CD14-positive monocyte (primary cell): Measurements from ENCODE around the gene TBC1D22A. TPM values are rescaled to one million over a fixed set of nuclear protein-coding genes. Genes with fewer than 3 reads are reported as not detected.
A peak's percentile ranks its signal among the peaks of the same experiment; 100 is the strongest.

Source experiments
- DNase-seq, 3 donors: peaks; one replicate each; pipeline ENCODE4 v3.0.0-alpha.2; 2011 to 2022
- H2AFZ ChIP-seq: 2 replicates; pipeline ENCODE4 v1.6.0; 2012; ENCODE audit warnings: mild to moderate bottlenecking, low read depth, low read length, inconsistent platforms; ENCODE audit not compliant: insufficient read depth, poor library complexity, severe bottlenecking
- H3K27ac ChIP-seq, 2 donors: 1 replicate in 1 of 2; 2 replicates in 1 of 2; pipeline ENCODE4 v1.5.1; 2012 to 2013; ENCODE audit warnings: low read length in 2 of 2, control low read depth in 1 of 2, inconsistent platforms in 1 of 2, low read depth in 1 of 2, mild to moderate bottlenecking in 1 of 2
- H3K27me3 ChIP-seq, 2 donors: one replicate each; pipeline versions ENCODE4 v1.6.0 to v1.6.1; 2011 to 2013; ENCODE audit warnings: low read length in 2 of 2; ENCODE audit not compliant: control insufficient read depth in 2 of 2, insufficient read depth in 2 of 2
- H3K36me3 ChIP-seq, 2 donors: replicated peaks in 1 of 2; 1 replicate in 1 of 2; 2 replicates in 1 of 2; pipeline versions ENCODE4 v1.5.1 to v1.6.1; 2012 to 2013; ENCODE audit warnings: low read length in 2 of 2, control low read depth in 1 of 2, inconsistent platforms in 1 of 2, mild to moderate bottlenecking in 1 of 2; ENCODE audit not compliant: insufficient read depth in 2 of 2, control insufficient read depth in 1 of 2
- H3K4me1 ChIP-seq, 2 donors: 1 replicate in 1 of 2; 2 replicates in 1 of 2; pipeline versions ENCODE4 v1.5.1 to v1.6.1; 2012 to 2013; ENCODE audit warnings: low read length in 2 of 2, control low read depth in 1 of 2, inconsistent platforms in 1 of 2, mild to moderate bottlenecking in 1 of 2, moderate library complexity in 1 of 2; ENCODE audit not compliant: insufficient read depth in 2 of 2, control insufficient read depth in 1 of 2
- H3K4me2 ChIP-seq: replicated peaks from 2 replicates; pipeline ENCODE3; 2012; ENCODE audit warnings: low read length, moderate library complexity, mild to moderate bottlenecking; ENCODE audit not compliant: poor library complexity, severe bottlenecking; ENCODE audit errors: extremely low read depth
- H3K4me3 ChIP-seq, 3 experiments: fragments of 200-600 bp in 1 of 3; sonication (generic) in 1 of 3; replicated peaks in 1 of 3; 1 replicate in 2 of 3; 2 replicates in 1 of 3; pipeline ENCODE4 v1.5.1; 2011 to 2013; ENCODE audit warnings: low read length in 3 of 3, mild to moderate bottlenecking in 3 of 3, control low read depth in 2 of 3, low read depth in 2 of 3, inconsistent platforms in 1 of 3, moderate library complexity in 1 of 3
- H3K79me2 ChIP-seq: 2 replicates; pipeline ENCODE4 v1.6.0; 2012; ENCODE audit warnings: mild to moderate bottlenecking, control low read depth, inconsistent platforms, low read length, moderate library complexity; ENCODE audit not compliant: insufficient read depth
- H3K9ac ChIP-seq: 2 replicates; pipeline ENCODE4 v1.6.0; 2017; ENCODE audit warnings: low read length, mild to moderate bottlenecking; ENCODE audit not compliant: insufficient read depth, poor library complexity, severe bottlenecking
- H3K9me3 ChIP-seq, 2 donors: replicated peaks in 1 of 2; 1 replicate in 1 of 2; 2 replicates in 1 of 2; pipeline versions ENCODE4 v1.5.1 to v1.6.1; 2012 to 2013; ENCODE audit warnings: low read length in 2 of 2, control low read depth in 1 of 2; ENCODE audit not compliant: control insufficient read depth in 1 of 2, insufficient read depth in 1 of 2
- H4K20me1 ChIP-seq: 2 replicates; pipeline ENCODE4 v1.6.0; 2012; ENCODE audit warnings: mild to moderate bottlenecking, low read length, control low read depth, moderate library complexity; ENCODE audit not compliant: insufficient read depth
- H3K27ac Mint-ChIP-seq, 7 donors: one replicate each; pipeline ENCODE4 v1.8.0; 2020; ENCODE audit warnings: mild to moderate bottlenecking in 7 of 7, mixed read lengths in 7 of 7, moderate library complexity in 6 of 7, inconsistent platforms in 2 of 7
- H3K27me3 Mint-ChIP-seq, 3 donors: one replicate each; pipeline ENCODE4 v1.8.0; 2021 to 2022; ENCODE audit warnings: low read depth in 3 of 3, mild to moderate bottlenecking in 3 of 3, mixed read lengths in 3 of 3, moderate library complexity in 3 of 3, inconsistent platforms in 1 of 3
- H3K36me3 Mint-ChIP-seq, 2 donors: one replicate each; pipeline ENCODE4 v1.8.0; 2020; ENCODE audit warnings: mixed read lengths in 2 of 2, inconsistent platforms in 1 of 2, mild to moderate bottlenecking in 1 of 2
- H3K4me1 Mint-ChIP-seq: one replicate; pipeline ENCODE4 v1.8.0; 2020; ENCODE audit warnings: mild to moderate bottlenecking, mixed read lengths
- H3K4me3 Mint-ChIP-seq, 2 donors: one replicate each; pipeline ENCODE4 v1.8.0; 2020; ENCODE audit warnings: mild to moderate bottlenecking in 2 of 2, mixed read lengths in 2 of 2, moderate library complexity in 1 of 2
- H3K9me3 Mint-ChIP-seq, 7 donors: one replicate each; pipeline ENCODE4 v1.8.0; 2020 to 2022; ENCODE audit warnings: mixed read lengths in 7 of 7, mild to moderate bottlenecking in 6 of 7, moderate library complexity in 6 of 7, inconsistent platforms in 2 of 7
- CTCF ChIP-seq: fragments of 200-600 bp; IDR thresholded peaks from one replicate; pipeline ENCODE4 v1.8.0; 2022; ENCODE audit warnings: antibody characterized with exemption, mild to moderate bottlenecking
- WGBS: methylation state at CpG from one replicate; pipeline ENCODE4 v1.1.5; 2013; ENCODE audit warnings: missing lambda C conversion rate; ENCODE audit not compliant: insufficient coverage; 5-methylcytosine and 5-hydroxymethylcytosine counted together
- intact Hi-C, 2 donors: fragments of 100-400 bp; cut with micrococcal nuclease; formaldehyde crosslinking; loops; one replicate each; pipeline versions ENCODE4 v1.15.0 to v1.15.1; 2023
- polyA plus RNA-seq, 3 donors: library from polyadenylated mRNA; depleted of rRNA in 1 of 3; unstranded in 2 of 3; stranded (reverse) in 1 of 3; fragments of 300-500 nt in 2 of 3; fragments of >200 nt in 1 of 3; fragmentation: Illumina TruSeq in 2 of 3; gene quantifications; 1 replicate in 2 of 3; 2 replicates in 1 of 3; pipeline ENCODE4 v1.2.3, GENCODE V29; 2012 to 2021

Gene TBC1D22A
- polyA plus RNA-seq, 3 donors, result 25.9 to 36.2 (median 29.5) TPM

GRCh38 chr22:46783721-46784120, 21.3 kb downstream of the TBC1D22A start:
- Histone ChIP-seq H3K79me2 (peaks cover 100% of the 10 kb centered on the region), H2AFZ (no peak overlapping the region), H3K36me3 (peaks cover 4 to 41% of the 10 kb centered on the region in 2 donors), H3K27me3 (no peaks in the 10 kb centered on the region), H3K9ac (no peak overlapping the region), H3K4me2 (no peak overlapping the region), H3K4me1 (peaks cover 0 to 4% of the 10 kb centered on the region in 2 donors), H3K9me3 (no peaks in the 10 kb centered on the region), H4K20me1 (peaks cover 98% of the 10 kb centered on the region), H3K4me3 (no peak overlapping the region), H3K27ac (no peak overlapping the region)
- intact Hi-C loops, result no loop called here
- TF ChIP-seq CTCF, result no peak
- H3K27ac Mint-ChIP-seq, result peak overlapping the region in 1 of 7 donors; percentile 23
- no peak overlapping the region for H3K4me3 Mint-ChIP-seq
- WGBS, result 100% methylated on average over 1 of the region's 3 CpGs
- H3K27me3 Mint-ChIP-seq, result no peaks in the 10 kb centered on the region
- H3K4me1 Mint-ChIP-seq, result peaks cover 15% of the 10 kb centered on the region
- DNase-seq, result peak in 1 of 3 donors; percentile 39
- peaks cover 0 to 3% (median 0%) of the 10 kb centered on the region in 7 donors for H3K9me3 Mint-ChIP-seq
- peaks cover 33 to 40% of the 10 kb centered on the region in 2 donors for H3K36me3 Mint-ChIP-seq

GRCh38 chr22:46788441-46789172, 26.2 kb downstream of the TBC1D22A start:
- peak overlapping the region in 1 of 2 donors; percentile 4 for H3K4me3 Mint-ChIP-seq
- no peaks in the 10 kb centered on the region for H3K27me3 ChIP-seq
- intact Hi-C loops, result no loop called here
- WGBS, result 79% methylated on average over 5 of the region's 9 CpGs
- no peak overlapping the region for H3K9ac ChIP-seq
- no peak overlapping the region for H3K4me3 ChIP-seq
- no peaks in the 10 kb centered on the region for H3K9me3 ChIP-seq
- H3K4me1 Mint-ChIP-seq, result peaks cover 35% of the 10 kb centered on the region
- no peak overlapping the region for H2AFZ ChIP-seq
- peaks cover 0 to 2% (median 0%) of the 10 kb centered on the region in 7 donors for H3K9me3 Mint-ChIP-seq
- peaks cover 37 to 49% of the 10 kb centered on the region in 2 donors for H3K36me3 Mint-ChIP-seq
- no peaks in the 10 kb centered on the region for H3K27me3 Mint-ChIP-seq
- H3K4me2 ChIP-seq, result no peak overlapping the region
- peak overlapping the region; percentile 54 to 93 (median 72) for H3K27ac Mint-ChIP-seq
- H3K4me1 ChIP-seq, result peaks cover 17 to 24% of the 10 kb centered on the region in 2 donors
- peaks cover 70% of the 10 kb centered on the region for H4K20me1 ChIP-seq
- no peak for DNase-seq
- H3K27ac ChIP-seq, result peak overlapping the region; percentile 23 to 61
- no peak for TF ChIP-seq CTCF
- peaks cover 82% of the 10 kb centered on the region for H3K79me2 ChIP-seq
- peaks cover 15 to 50% of the 10 kb centered on the region in 2 donors for H3K36me3 ChIP-seq
